Bronchial smooth muscle cell (primary cell): ENCODE measurements around the gene VEGFB. TPM values are rescaled to one million over a fixed set of nuclear protein-coding genes. Genes with fewer than 3 reads are reported as not detected.

Experiments
- total RNA-seq: library from RNA; depleted of rRNA; stranded (reverse); fragments of >200 nt; gene quantifications from 2 replicates; pipeline ENCODE4 v1.2.1, GENCODE V29; 2014

VEGFB gene, protein sequence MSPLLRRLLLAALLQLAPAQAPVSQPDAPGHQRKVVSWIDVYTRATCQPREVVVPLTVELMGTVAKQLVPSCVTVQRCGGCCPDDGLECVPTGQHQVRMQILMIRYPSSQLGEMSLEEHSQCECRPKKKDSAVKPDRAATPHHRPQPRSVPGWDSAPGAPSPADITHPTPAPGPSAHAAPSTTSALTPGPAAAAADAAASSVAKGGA
- 21.6 and 22.1 TPM in 2 replicates for total RNA-seq

DNA sequence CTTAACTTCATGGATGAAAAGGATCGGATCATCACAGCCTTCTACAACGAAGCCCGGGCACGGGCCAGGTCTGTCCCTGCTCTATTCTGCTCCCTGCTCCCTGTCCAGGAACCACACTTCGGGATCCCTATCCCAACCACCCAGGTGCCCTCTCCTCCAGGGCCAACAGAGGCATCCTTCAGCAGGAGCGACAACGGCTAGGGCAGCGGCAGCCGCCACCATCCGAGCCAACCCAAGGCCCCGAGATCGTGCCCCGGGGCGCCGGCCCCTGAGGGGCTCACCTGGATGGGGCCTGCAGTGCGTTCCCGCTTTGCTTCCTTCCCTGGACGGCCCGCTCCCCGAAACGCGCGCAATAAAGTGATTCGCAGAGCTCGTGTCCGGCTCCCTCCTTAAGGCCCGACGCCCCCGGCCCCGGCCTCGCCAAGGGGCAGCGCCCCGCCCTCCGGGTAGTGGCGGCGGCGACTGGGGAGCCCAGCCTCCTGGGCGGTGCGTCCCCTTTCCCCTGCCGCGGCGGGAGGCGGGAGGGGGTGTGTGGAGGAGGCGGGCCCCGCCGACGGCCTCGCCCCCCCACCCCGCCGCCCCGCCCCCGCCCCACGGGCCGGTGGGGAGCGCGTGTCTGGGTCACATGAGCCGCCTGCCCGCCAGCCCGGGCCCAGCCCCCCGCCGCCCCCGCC, at the start of gene VEGFB:
Gene VEGFB (plus strand): TSS at position 672 of the 674 bp plus-strand sequence. CDS start 250 bp downstream, outside the sequence.

DNA sequence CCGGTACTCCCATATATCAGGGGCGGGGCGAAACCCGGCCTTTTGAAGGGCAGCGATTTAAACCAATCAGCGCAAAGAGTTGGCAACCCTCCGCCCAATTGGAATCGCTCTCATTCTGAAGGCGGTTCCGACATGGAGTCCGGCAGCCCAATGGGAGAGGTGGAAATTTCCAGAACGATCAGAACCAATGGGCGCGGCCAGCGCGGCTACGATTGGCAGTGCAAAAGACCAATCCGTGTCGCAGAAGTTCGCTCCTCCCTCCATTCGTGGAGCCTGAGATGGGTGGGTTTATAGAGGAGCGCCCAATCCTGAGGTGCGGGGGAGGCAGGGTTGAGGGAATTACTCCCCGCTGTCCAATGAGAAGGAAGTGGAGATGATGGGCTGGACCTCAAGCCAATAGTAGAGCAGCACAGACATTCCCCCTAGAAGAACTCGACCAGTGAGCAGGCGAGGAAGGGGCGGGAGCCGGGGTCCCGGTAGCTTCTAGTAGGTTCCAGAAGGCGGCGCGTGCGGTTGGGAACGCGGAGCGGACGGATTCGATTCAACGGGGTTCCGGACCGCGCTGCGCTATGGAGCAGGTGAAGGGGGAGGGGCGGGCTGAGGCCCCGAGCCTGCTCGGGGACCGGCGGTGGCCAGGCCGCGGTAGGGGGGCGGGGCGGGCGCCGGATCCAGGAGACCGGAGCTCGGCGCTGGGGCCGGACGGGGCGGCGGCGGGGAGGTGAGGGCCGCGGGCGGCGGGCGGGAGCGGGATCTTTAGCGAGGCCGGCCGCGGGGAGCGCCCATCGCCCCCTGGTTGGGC, 48.5 kb upstream of the VEGFB start, which contains the start of gene STIP1:
Gene STIP1 (plus strand): TSS at position 479 of the 799 bp plus-strand sequence. CDS start 91 bp downstream, at position 570.

DNA sequence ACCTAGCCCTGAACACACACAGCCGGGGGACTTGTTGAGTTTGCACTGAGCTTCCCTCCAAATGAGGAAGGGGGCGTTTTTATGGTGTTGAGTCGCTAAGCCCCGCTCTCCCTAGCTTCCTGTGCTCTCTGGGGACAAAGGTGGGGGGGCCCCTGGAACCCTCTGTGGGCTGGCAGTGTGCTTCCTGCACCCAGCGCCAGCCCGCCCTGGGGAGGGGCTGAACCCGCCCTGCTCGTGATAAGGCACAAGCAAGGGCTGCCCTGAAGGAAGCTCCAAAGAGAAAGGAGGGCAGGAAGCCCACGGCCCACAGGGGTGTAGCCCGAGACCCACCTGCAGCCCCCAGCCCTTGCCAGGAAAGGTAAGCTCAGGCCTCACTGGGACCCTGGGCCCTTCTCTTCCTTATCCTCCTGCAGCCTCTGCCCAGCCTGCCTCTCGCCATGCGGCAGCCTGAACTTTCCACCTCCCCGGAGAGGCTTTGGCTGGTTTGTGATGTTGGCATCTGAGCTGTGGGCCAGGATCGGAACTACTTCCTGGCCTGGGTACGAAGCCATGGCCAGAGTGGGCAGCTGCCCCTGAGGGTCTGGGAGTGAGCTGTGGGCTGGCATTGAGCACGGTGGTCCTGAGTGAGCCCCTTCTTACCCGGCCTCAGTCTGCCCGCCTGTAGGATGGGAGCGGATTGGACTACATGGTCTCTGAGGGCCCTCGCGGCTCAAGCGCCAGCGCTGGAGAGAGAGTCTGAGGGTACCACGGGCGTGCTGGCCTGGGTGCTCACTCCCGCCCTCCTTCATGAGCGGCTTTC, 27.7 kb upstream of the VEGFB start, which contains the start of gene FERMT3:
Gene FERMT3 (plus strand): TSS at position 265 of the 799 bp plus-strand sequence. CDS start 644 bp downstream, outside the sequence.

DNA sequence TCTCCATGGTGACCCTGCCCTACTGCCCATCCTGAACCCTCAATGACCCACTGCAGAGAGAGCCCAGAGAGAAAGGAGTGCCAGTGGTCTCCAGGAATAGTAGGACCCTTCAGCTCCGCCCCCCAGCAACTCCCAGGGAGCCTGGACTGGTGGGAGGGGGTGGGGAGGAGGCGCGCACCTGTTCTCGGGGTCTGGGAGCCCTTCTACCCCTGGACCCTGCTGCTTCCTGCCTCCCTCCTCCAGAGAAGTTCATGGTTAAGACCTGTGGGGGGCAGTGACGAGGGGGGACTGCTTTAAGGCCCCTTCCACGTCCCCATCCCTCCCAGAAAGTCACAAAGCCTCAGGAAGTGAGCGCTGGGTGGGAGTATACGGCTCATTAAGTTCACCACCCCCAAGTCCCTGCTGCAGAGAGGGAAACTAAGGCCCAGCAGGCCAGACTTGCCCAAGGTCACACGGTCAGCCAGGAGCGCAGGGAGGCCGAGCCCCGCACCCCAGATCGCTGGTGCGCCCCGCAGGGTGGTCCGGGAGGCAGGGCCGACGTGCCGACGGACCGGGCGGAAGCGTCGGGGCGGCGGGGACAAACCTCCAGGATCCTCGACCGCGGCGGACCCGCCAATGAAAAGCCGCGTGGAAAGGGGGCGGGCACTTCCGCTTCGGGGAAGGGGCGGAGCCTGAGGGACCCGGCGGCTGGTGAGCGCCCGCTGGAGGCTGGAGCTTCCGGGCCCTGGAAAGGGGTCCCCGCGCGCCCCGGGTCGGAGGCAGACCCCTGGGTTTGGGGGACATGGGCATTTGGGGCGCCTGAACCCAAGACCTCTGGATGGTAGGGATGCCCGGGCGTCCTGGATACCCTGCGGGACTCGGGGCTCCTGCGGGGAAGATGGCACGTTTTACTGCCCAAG, 8.5 kb upstream of the VEGFB start, which contains the start of the genes NUDT22 and TRPT1:
Gene NUDT22 (plus strand): TSS at position 667 of the 899 bp plus-strand sequence. CDS start 379 bp downstream, outside the sequence.
Gene TRPT1 (minus strand): TSS at position 579 of the 899 bp plus-strand sequence. CDS start 326 bp downstream, at position 253.

DNA sequence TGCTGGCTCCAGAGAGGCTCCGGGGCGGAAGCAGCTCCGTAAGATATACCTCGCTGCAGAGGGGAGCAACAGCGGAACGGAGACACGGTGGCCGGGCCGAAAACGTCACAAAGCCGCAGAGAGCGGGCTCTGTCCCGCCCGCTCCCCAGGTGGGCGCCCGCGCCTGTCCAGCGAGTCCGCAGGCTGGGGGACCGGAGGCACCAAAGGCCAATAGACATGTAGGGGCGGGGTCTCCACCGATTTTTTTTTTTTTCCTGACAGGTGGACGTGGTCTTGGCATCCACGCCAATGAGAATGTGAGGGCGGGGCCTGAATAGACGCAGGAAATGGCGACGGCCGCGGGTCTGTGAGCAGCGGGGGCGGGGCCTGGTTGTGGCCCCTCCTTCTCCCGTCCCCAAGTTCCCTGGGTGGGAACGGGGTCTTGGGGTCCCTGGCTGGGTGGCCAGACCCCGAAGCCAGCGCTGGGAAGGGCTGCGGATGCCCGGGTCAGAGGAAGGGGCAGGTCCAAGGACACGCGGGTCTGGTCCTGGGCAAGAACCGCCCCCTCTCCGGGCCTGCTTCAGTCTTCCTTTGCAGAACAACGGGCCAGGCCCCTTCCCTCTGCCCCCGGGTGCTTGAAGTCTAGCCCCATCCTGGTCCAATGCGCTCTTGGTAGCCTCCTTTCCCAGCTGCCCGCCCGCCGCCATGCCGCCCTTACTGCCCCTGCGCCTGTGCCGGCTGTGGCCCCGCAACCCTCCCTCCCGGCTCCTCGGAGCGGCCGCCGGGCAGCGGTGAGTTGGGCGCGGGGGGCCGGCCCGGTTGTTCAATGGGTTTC, 4.0 kb upstream of the VEGFB start, which contains the start of gene DNAJC4:
Gene DNAJC4 (plus strand): TSS at position 378 of the 814 bp plus-strand sequence. CDS start 307 bp downstream, at position 685.

DNA sequence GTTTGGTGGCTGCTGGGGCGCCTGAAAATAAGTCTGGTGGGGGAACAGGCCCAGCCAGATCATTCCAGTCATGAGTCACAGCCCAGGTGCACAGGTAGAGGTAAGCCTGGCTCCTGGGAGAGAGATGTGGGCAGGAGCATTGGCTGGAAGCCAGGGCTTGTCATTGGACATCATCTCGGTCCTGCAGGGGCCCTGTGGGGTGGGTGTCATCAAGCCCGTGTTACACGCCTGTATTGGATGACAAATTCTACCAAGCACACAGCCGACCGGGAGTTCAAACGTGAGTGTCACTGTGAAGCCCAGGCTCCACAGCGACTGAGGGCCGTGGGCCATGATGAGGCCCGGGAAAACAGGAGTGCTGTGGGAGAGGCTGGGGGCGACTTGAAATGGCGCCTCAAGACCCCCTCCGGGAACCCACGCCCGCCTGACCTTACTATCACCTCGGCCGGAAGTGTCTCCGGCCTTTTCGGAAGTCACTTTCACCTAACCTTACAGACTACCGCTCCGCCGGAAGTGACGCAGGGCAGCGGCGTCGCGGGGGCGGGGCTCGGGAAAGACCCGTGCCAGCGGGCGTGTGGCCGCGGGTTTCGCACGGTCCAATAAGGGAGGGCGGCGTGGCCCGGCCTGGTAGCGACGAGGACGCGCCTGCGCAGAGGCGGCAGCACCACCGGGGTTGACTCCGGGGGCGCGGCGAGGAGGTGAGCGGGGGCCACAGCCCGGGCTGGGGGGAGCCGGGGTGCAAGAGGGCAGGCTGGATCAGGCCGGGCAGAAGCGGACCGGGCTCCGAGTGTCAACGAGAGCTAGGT, 6.3 kb downstream of the VEGFB start, which contains the start of gene FKBP2:
Gene FKBP2 (plus strand): TSS at position 661 of the 806 bp plus-strand sequence. CDS start 1,293 bp downstream, outside the sequence.

DNA sequence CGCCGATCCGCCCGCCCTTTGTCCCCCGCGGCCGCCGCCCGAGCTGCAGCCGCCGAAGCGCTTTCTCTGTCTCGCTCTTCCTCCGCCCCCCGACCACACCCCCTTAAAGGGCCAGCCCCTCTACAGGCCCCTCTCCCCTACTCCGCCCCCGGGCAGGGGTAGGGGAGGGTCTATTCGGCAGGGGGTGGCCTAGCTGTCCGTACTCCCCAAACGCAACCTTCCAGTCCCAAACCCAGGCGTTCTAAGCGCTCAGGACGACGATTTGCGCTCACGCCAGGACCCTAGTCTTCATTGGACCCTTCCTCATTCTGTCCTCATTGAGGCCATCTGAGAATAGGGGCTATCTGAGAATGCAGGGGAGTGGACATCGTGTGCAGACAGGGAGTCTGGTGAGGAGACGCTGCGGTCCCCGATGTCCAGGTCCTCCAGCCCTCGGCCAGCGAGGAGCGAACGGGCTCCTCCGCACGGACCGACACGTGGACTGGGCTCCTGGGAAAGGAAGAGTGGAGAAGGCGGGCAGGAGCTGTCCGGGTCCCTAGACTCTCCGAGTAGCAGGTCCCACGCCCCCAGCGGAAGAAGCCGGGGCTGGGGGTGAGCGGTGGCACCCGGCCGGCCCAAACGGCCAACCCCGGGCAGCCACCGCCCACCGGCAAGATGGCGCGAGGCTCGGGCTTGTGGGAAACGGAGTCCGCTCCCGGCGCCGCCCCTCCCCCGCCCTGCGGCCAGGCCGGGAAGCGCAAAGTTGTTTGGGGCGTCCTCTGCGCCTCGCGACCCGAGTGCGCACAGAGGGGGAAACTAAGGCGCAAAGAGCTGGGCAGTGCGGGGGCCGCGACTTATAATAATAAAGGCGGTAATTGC, 12.7 kb downstream of the VEGFB start, which contains the start of gene PPP1R14B:
Gene PPP1R14B (minus strand): TSS at position 73 of the 858 bp plus-strand sequence. CDS start 270 bp downstream, outside the sequence.

DNA sequence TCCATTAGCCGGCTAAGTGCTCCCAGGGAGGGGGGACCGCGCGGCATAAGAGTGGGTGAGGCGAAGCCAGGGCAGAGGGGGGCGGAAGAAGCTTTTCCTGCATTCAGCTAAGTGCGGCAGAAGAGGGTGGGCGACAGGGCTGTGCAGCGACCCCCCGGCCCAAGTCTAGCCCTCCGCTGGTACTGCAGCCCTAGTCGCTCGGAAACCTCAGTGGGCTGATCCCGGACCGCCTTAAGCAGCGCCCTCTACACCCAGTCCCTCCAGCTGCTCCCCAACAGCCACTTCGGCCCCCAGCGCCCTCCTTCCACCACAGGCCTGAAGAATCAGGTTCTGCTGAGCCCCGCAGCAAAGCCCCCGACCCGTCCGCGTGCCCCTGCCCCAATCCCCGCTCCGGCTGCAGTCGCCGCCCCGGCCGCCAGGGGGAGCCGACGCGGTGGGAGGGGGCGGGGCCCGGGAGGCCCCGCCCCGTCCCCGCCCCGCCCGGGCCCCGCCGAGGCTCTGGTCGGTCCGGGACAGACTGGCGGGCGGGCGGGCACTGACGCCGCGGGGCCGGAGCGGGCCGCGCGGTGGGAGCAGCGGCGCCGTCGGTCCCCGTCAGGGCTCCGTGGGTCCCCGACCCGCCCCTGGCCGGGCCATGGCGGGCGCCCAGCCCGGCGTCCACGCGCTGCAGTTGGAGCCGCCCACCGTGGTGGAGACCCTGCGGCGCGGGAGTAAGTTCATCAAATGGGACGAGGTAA, 16.8 kb downstream of the VEGFB start, which contains the start of gene PLCB3:
Gene PLCB3 (plus strand): TSS at position 515 of the 737 bp plus-strand sequence. CDS start 120 bp downstream, at position 635.

DNA sequence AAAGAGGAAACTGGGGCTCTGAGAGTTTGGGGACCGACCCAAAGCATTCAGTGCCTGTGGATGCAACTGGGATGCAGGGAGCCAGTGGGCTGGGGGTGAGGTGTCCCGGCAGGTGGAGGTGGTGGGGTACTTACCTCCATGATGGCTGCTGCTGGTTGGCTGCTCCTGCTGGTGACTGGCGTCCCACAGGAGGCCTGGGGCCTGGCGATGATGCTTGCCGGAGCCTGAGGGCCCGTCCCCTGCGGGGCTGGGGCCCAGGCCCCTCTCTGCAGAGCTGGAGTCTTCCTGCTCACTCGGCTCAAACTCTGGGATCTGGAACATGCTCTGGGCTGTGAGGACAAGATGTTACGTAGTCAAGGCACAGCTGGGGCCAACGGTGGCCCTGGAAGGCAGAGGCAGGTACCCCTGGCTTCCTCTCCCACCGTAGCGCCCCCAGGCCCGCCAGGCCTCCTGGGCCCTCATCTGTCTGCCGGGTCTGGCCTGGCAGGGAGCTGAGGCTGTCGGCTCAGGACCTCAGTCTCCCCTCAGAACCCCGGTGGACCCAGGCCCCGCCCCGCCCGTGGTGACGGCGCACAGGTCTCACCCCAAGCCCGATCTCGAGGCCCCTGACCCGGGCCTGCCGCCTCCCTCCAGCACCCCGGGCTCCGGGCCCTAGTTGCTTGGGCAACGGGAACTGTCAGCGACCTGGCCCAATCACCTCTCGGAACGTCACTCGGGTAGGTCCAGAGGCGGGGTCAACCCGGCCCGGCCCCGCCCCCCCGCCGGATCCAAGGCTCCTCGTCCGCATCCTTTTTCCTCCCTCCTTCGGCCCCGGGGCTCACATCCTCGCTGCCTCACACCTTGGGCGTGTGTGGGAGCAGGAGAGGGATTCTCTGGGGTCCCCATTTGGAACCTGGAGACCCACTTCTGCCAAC, 49.9 kb downstream of the VEGFB start, which contains the start of gene BAD:
Gene BAD (minus strand): TSS at position 618 of the 914 bp plus-strand sequence. CDS start 297 bp downstream, at position 321.

DNA sequence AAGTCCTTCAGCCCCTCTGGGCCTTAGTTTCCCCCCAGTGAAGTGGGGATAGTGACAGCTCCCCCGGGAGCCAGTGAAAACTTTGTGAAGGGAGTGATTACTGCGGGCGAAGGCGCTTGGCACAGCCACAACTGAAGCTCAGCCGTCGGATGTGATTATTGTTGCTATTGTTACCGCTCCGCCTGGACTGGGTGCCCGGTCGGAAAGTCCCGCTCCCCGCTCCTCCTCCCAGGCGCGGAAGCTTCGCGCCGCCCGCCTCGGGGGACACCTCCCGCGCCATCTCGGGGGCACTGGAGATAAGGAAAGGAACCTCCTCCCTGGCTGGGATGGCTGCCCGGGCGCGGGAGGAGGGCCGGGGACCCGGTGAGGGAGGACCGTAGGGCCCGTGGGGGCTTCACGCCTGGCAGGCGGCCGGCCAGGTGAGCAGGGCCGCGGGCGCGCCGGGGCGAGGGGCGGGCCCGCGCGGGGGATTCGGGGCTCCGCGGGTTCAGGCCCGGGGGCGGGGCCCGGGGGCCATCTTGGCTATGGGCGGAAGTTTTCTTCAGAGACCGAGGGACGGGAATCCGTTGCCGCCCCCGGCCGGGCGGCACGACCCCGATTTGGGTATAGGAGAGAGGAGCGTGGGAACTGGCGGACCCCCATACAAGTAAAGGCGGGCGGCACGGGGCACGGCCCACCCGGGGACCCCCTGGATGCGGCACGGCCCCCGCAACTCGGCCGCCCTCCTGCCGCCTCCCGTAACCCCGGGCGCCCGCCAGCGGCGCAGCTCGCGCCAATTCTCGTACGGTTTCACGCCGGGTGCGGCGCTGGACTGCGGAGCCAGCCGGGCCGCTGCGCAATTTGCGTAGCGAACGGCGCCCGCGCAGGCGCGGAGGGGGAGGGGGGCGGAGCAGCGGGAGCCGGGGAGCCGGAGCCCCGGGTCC, 50.8 kb downstream of the VEGFB start, which contains the start of gene GPR137:
Gene GPR137 (plus strand): TSS at position 887 of the 923 bp plus-strand sequence. CDS start 677 bp downstream, outside the sequence.

